DMS114 treated with DMSO at 0.1 percent for 48 hours (cell line): Measurements from ENCODE around the gene CR1L.
A peak's percentile ranks its signal among the peaks of the same experiment; 100 is the strongest.
"Not testable (repeated sequence)": the region's sequence is repeated elsewhere in the genome, so short reads cannot be mapped to it uniquely, and the experiment has no call there.

ENCODE experiments used
- DNase-seq: peaks from one replicate; lab custom pipeline; 2025; ENCODE audit not compliant: unreplicated experiment; lab: John Stamatoyannopoulos, UW

The CR1L gene

DNA sequence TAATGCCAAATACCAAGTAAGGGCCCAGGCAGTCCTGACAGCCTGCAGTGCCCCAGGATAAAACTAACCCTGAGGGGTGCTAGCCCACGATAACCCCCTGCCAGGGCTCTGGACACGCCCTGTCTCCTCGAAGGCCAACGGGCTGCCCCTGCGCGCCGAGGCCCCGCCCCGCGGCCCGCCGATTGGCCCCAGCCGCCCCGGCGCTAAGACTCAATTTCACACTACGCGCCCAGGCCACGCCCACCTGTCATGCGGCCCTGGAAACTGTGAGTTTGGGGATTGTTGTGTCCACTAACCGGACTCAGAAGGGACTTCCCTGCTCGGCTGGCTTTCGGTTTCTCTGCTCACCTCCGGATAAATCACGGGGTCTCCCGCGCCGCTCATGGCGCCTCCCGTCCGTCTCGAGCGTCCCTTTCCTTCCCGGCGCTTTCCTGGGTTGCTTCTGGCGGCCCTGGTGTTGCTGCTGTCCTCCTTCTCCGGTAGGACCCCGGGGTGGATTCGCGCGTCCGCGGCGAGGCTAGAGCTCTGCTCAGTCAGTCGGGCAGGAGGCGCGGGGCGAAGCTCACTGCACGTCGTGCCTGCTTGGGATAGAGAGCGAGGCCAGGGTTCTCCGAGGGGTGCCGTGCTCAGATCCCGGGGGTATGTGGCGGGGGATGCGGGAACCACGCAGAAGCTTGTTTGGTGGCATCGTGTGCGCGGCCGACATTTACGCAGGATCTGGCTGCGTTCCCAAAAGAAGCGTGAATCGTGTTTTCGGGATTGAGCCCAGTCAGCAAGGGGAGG lies at the start of gene CR1L:
CR1L (plus strand) TSS at position 282 of the 783 bp plus-strand sequence; CDS start at position 383, 101 bp downstream.
- DNase-seq, result peak; percentile 60

DNA sequence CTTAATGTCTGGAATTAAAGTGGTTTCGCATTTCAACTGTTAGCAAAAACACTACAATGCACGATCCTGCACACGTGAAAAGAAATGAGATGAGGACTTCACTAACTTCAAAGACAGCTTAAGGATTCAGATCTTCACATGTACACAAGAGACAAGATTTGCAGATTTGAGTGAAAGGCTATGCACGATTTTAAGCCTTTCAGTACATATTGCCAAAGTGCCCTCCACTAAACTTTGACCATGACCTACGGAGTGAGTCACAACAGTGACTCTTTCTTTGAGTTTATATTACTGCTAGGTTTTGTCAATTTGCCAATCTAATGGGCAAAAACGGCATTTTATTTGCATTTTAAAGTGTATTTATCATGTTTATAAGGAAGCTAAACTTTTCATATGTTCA lies 41.2 kb upstream of the CR1L start:
- DNase-seq, result no peak

DNA sequence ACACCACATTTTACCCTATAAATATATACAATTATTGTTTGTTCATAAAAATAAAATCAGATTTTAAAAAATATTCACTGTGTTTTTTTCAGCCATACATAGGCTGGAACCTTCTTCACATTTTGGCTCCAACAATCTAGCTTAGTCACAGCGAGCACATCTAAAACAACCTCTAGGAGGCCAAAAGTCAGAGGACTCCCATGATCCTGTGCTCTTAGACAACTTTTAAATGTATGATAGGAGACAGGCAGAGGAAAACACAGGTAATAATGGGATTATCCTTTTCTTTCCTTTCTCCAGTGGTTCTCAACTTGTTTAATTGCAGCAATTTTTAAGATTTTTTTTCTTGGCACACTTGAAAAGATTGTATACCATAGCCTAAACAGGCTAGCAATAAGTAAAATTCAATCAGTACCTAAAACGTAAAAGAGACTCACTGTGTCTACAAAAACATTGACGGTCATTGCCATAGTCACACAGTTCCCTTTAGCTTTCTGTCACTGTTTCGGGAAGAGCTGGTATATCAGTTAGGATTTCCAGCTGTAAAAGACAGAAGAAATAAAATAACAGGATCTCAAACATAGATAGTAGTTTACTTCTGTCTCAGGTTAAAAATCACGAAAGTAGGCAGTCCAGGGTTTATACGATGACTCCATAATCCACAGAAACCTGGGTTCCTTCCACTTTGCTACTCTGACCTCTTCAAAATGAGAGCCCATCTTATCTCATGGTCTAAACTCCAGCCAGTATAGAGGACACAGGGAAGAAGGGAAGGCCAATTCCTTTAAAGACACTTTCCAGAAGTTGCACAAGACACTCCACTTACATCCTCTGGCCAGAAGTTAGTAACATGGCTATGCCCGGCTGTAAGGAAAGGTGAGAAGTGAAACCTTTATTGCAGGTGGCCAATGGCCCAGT lies 39.2 kb upstream of the CR1L start:
- no peak for DNase-seq

GRCh38 chr1:207606362-207606755 lies 38.6 kb upstream of the CR1L start:
- no peak for DNase-seq

- DNase-seq, result no peak
Measured at GRCh38 chr1:207612762-207613161, 32.2 kb upstream of the CR1L start.

DNA sequence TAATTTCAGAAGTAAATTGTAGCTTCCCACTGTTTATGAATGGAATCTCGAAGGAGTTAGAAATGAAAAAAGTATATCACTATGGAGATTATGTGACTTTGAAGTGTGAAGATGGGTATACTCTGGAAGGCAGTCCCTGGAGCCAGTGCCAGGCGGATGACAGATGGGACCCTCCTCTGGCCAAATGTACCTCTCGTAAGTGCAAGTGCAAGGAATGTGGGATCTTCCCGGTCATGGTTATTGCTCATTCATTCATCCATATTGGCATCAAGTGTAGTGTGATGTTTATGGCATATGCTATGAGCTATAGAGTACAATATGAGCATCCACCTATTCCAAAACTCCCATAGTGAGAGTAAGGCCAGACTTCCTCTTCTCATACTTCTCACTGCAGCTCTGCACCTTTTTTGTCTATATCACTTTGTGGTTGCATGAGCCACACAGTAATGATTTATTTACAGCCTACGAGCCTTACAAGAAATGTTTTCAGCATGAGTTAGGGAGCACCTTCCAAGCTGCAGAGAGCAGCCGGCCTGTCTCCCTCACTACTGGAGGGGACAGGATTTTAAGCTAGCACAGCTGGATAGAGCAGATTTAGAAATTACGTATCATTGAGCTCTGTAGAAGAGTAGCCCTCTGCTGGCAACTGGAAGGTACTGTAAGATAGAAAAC lies 24.9 kb upstream of the CR1L start:
- peak; percentile 58 for DNase-seq

- no peak for DNase-seq
Measured at GRCh38 chr1:207620543-207620893, 24.4 kb upstream of the CR1L start.

- DNase-seq, result not testable (repeated sequence)
Measured at GRCh38 chr1:207625504-207626071, 19.3 kb upstream of the CR1L start.

- no peak for DNase-seq
Measured at GRCh38 chr1:207626972-207627337, 18.0 kb upstream of the CR1L start.

DNA sequence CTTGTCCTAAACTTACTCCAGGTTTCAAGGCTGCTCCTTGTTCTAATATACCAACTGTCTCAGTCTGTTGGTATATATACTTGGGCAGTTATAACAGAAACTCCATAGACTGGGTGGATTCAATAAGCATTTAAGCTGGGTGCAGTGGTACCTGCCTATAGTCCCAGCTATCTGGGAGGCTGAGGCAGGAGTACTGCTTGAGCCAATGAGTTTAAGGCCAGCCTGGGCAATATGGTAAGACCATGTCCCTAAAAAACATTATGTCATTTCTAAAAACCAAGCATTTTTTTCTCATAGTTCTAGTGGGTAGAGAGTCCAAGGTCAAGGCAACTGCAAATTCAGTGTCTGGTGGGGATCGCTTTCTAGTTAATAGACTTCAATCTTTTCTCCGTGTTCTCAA lies 17.4 kb upstream of the CR1L start:
- no peak for DNase-seq

DNA sequence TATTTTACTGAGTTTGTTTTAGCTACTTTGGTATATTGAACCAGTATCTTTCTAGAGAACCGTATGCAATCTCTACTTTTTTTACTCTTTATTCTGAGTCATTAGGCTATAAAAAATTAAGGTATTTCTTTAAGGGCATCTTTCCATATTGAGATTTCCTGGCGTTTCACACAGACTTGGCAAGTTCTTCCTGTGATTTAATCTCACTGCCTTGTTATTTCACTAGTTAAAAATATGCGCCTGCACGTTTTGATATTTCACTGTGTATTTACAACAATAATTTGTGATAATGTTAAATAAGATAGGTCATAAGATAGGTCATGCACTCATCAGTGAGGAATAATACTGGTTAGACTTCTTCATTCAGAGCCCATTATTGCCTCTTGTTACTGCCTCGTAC lies 16.2 kb upstream of the CR1L start:
- DNase-seq, result no peak

DNA sequence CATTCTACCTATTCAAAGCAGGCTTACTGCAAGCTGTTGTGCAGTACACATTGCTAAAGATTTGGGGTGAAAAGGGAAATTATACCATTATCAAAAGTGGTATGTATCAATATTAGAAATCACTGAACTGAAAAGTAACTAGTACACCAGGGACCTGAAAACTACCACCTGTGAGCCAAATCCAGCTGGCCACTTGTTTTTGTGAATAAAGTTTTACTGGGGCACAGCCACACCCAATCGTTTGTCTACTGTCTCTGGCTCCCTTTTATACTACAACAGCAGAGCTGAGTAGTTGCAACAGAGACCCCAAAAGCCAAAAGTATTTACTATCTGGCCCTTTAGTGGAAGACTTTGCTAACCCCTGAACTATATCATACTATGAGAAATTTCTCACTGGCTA lies 13.8 kb upstream of the CR1L start:
- no peak for DNase-seq

DNA sequence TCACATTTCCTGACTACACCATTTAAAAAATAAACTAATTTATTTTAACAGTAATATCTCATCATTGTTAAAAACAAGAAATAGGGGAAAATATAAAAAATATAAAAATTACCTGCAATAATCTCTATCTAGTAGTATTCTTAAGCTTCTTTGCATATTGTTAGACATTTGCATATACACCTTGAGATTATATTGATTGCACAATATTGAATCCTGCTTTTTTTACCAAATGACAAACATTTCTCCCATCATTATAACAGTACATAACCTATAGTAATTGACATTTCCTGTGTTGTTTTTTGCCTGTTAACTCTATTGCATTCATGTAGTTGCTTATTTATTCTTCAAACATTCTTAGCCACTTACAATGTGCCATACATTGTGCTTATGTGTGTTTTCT lies 11.7 kb upstream of the CR1L start:
- DNase-seq, result no peak

DNA sequence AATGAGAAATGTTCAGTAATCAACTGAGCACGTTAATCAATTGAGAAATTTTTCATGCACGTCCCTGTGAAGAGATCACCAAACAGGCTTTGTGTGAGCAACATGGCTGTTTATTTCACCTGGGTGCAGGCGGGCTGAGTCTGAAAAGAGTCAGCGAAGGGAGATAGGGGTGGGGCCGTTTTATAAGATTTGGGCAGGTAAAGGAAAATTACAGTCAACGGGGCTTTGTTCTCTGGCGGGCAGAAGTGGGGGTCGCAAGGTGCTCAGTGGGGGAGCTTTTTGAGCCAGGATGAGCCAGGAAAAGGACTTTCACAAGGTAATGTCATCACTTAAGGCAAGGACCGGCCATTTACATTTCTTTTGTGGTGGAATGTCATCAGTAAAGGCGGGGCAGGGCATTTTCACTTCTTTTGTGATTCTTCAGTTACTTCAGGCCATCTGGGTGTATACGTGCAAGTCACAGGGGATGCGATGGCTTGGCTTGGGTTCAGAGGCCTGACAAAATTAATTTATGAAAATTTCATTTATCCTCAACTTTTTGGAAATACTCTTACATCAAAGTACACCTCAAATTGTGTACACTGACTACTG lies 11.1 kb upstream of the CR1L start:
- DNase-seq, result not testable (repeated sequence)

- DNase-seq, result not testable (repeated sequence)
Measured at GRCh38 chr1:207634293-207634692, 10.6 kb upstream of the CR1L start.

GRCh38 chr1:207635569-207636186 lies 9.3 kb upstream of the CR1L start:
- DNase-seq, result not testable (repeated sequence)

DNA sequence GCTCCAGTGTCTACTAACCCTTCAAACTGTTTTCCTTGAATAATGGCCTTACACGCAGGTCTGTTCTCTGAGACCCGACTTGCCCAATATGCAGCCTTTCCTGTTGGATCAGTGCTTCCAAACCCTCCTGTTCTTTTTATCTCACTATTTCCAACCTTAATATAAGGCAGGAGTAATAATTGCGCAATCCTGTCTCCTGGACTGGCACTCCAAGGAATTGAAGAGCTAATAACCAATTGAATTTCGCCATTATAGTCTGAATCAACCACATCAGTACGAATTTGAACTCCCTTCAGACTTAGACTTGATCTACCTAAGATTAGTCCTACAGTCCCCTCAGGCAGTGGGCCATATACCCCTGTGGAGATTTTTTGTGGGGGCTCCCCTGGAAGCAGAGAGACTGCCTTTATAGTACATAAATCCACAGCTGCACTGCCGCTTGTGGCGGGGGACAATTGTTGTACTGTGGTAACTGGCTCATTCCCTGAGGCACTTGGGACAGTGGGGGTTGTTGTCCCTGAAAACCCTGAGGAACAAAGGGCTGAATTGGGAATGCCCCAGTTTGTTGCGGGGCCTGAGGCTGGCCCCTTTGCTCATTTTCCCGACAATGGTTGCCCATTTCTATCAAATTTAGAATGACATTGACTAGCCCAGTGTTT lies 6.3 kb upstream of the CR1L start:
- not testable (repeated sequence) for DNase-seq

- not testable (repeated sequence) for DNase-seq
Measured at GRCh38 chr1:207639362-207639761, 5.6 kb upstream of the CR1L start.

DNA sequence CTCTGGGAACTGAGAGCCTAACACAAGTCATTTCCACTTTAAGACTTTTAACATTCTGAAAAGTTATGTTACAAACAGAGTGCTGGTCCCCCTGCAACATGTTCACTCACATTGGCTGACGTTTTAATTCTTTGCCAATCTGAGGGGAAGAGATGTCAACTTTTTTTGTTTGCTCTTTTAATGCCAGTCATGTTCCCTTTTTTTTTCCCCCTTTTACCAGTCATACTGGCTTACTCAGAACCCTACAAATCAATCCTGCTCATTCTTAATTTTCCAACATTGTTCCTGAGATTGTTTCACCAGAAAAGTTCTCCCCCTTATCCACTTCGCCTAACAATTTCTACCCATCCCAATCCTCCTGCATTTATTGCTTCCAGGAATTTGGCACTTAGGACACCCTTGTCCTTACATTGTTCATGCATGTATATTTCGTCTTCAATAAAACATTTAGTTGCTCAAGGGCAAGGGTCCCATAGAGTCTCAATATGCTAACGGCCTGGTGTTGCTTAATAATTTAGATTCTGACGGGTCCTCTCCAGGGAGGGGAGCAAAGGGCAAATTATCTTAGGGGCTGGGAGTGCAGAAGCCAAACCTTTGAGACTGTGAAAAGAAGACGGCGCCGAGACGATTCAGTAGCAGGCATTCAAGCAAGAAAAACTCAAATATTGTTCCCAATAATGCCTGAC lies 624 bp upstream of the CR1L start:
- no peak for DNase-seq
